Esophagus muscularis mucosa (tissue), 4 donors: ENCODE measurements around the gene LAPTM5. TPM values are rescaled to one million over a fixed set of nuclear protein-coding genes. Genes with fewer than 3 reads are reported as not detected.
"Not testable (repeated sequence)": the region's sequence is repeated elsewhere in the genome, so short reads cannot be mapped to it uniquely, and the experiment has no call there.

Experiments
- DNase-seq: peaks from one replicate; pipeline ENCODE4 v3.0.0-alpha.2; 2017; ENCODE audit errors: extremely low spot score
- H3K27ac ChIP-seq, 4 donors: fragments of 200-600 bp; sonication (generic); replicated peaks in 1 of 4; 1 replicate in 3 of 4; 2 replicates in 1 of 4; pipeline ENCODE4 v1.5.1; 2016 to 2019; ENCODE audit warnings: mild to moderate bottlenecking in 1 of 4
- H3K27me3 ChIP-seq, 4 donors: fragments of 200-600 bp; sonication (generic); one replicate each; pipeline versions ENCODE4 v1.5.1 to v1.6.0; 2016 to 2019
- H3K36me3 ChIP-seq, 4 donors: fragments of 200-600 bp; sonication (generic); one replicate each; pipeline ENCODE4 v1.5.1; 2016 to 2019
- H3K4me1 ChIP-seq, 4 donors: fragments of 200-600 bp; sonication (generic); one replicate each; pipeline ENCODE4 v1.5.1; 2016 to 2019
- H3K4me3 ChIP-seq, 4 donors: fragments of 200-600 bp; sonication (generic); 1 replicate in 2 of 4; 2 replicates in 2 of 4; pipeline ENCODE4 v1.5.1; 2016 to 2019; ENCODE audit warnings: mild to moderate bottlenecking in 4 of 4, moderate library complexity in 1 of 4
- H3K9me3 ChIP-seq, 4 donors: fragments of 200-600 bp; sonication (generic); 1 replicate in 3 of 4; 2 replicates in 1 of 4; pipeline ENCODE4 v1.5.1; 2016 to 2019
- EP300 ChIP-seq: sonication (generic); formaldehyde crosslinking; IDR thresholded peaks from one replicate; pipeline ENCODE4 v1.6.1; 2017; ENCODE audit warnings: antibody characterized with exemption
- POLR2A ChIP-seq: fragments of 450-650 bp; IDR thresholded peaks from one replicate; pipeline ENCODE4 v1.6.1; 2017; ENCODE audit warnings: antibody characterized with exemption, moderate library complexity, mild to moderate bottlenecking, low read depth
- POLR2AphosphoS5 ChIP-seq, 2 donors: sonication (generic); formaldehyde crosslinking; IDR thresholded peaks; one replicate each; pipeline ENCODE4 v1.6.1; 2017; ENCODE audit warnings: antibody characterized with exemption in 2 of 2
- WGBS: methylation state at CpG from one replicate; pipeline ENCODE4 v1.1.5; 2018; 5-methylcytosine and 5-hydroxymethylcytosine counted together
- intact Hi-C: fragments of 100-400 bp; cut with DNase I; formaldehyde crosslinking; loops from one replicate; pipeline ENCODE4 v1.15.1; 2023
- total RNA-seq, 4 donors: library from RNA; depleted of rRNA; stranded (reverse); fragments of >200 nt; gene quantifications; one replicate each; pipeline versions ENCODE4 v1.1.0 to v1.2.1, GENCODE V29; 2016
- TF ChIP-seq, protein P1 (sequence below), 3 experiments: fragments of 200-600 bp in 2 of 3; fragments of 450-650 bp in 1 of 3; sonication (generic) in 2 of 3; IDR thresholded peaks; one replicate each; pipeline ENCODE4 v1.5.1; 2017 to 2019; ENCODE audit warnings: antibody characterized with exemption in 3 of 3, mild to moderate bottlenecking in 2 of 3, moderate library complexity in 1 of 3

The LAPTM5 gene
- total RNA-seq, 4 donors from 2014 or later: 32.4 to 83.7 (median 36.3) TPM

- DNase-seq: no peak
- H3K27ac ChIP-seq: no peak overlapping the region
- intact Hi-C loops: no loop called here
These were observed 33.5 kb upstream of the LAPTM5 start for GRCh38 chr1:30790850-30791778.

DNA sequence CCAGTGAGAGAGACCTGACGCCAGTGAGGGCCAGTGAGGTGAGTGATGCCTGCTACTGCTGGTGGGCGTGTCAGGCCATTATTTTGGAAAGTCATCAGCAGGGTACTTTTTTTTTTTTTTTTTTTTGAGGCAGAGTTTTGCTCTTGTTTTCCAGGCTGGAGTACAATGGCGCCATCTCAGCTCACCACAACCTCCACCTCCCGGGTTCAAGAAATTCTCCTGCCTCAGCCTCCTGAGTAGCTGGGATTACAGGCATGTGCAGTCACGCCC, 32.6 kb upstream of the LAPTM5 start:
- not testable (repeated sequence) for H3K27ac ChIP-seq, DNase-seq
- WGBS: 86% methylated on average over 5 of the region's 5 CpGs

More at GRCh38 chr1:30790850-30791778, 33.5 kb upstream of the LAPTM5 start:
- TF ChIP-seq EP300 (no peak), POLR2AphosphoS5 (IDR thresholded peaks at IDR 0.05) (no peak), POLR2A (no peak)
- TF ChIP-seq, protein P1, sequence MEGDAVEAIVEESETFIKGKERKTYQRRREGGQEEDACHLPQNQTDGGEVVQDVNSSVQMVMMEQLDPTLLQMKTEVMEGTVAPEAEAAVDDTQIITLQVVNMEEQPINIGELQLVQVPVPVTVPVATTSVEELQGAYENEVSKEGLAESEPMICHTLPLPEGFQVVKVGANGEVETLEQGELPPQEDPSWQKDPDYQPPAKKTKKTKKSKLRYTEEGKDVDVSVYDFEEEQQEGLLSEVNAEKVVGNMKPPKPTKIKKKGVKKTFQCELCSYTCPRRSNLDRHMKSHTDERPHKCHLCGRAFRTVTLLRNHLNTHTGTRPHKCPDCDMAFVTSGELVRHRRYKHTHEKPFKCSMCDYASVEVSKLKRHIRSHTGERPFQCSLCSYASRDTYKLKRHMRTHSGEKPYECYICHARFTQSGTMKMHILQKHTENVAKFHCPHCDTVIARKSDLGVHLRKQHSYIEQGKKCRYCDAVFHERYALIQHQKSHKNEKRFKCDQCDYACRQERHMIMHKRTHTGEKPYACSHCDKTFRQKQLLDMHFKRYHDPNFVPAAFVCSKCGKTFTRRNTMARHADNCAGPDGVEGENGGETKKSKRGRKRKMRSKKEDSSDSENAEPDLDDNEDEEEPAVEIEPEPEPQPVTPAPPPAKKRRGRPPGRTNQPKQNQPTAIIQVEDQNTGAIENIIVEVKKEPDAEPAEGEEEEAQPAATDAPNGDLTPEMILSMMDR (IDR thresholded peaks at IDR 0.05): no peak
- 66% methylated on average over 5 of the region's 5 CpGs for WGBS
- Histone ChIP-seq H3K4me1 (peaks cover 6 to 8% (median 7%) of the 10 kb centered on the region in 4 donors), H3K27me3 (peaks cover 0 to 20% (median 0%) of the 10 kb centered on the region in 4 donors), H3K9me3 (no peaks in the 10 kb centered on the region), H3K36me3 (no peaks in the 10 kb centered on the region), H3K4me3 (no peak overlapping the region)

GRCh38 chr1:30789388-30790255, 32.0 kb upstream of the LAPTM5 start:
- intact Hi-C loops: loop anchor here (10.0 kb wide), 1 partner anchor 1555 kb away; the partner anchor contains the start of genes MECR and PTPRU
- TF ChIP-seq POLR2A: no peak
- TF ChIP-seq, protein P1 (IDR thresholded peaks at IDR 0.05): no peak
- no peak for TF ChIP-seq EP300
- TF ChIP-seq POLR2AphosphoS5 (IDR thresholded peaks at IDR 0.05): no peak
- Histone ChIP-seq H3K9me3 (no peaks in the 10 kb centered on the region), H3K4me3 (no peak overlapping the region), H3K27ac (no peak overlapping the region), H3K36me3 (no peaks in the 10 kb centered on the region), H3K27me3 (peaks cover 0 to 20% (median 0%) of the 10 kb centered on the region in 4 donors), H3K4me1 (peaks cover 6 to 8% (median 7%) of the 10 kb centered on the region in 4 donors)
- no peak for DNase-seq
- 86% methylated on average over 10 of the region's 12 CpGs for WGBS

More for the DNA sequence above, 32.6 kb upstream of the LAPTM5 start:
- peaks cover 0 to 20% (median 0%) of the 10 kb centered on the region in 4 donors for H3K27me3 ChIP-seq
- H3K36me3 ChIP-seq, H3K4me1 ChIP-seq, intact Hi-C loops, H3K4me3 ChIP-seq, H3K9me3 ChIP-seq: not testable (repeated sequence)

DNA sequence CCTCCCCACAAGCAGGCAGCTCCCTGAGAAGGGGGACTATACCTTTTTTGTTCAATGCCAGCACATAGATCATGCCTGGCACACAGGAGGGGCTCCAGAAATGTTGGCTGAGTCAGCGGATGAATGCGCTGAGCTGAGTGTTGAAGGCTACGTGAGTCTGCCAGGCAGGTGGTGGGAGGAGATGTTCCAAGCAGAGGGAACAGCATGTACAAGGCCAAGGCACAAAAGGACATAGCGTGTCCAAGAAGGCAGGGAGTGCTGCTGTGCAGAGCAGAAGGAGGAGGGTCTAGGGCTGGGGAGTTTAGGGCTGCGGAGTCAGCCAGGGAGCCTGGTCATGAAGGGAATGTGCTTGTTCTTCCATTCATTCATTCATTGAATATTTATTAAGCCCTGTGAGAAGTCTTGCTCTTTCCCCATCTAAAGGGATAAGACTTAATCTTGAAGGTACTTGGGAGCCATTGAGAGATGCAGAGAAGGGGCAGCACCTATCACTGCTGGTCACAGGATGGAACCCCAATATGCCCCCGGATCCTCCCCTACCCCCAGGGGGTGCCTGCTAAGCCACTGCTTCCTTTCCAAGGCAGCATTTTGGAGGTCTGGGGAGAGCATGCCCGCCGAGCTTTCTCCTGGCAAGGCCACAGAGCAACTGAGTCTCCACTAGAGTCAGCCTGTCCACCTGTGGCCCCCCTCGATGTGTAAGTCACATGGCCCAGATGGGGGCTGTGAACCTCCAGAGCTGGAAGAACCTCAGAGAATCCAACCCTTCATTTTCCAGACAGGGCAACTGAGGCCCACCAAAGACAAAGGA, 31.2 kb upstream of the LAPTM5 start:
- no peaks in the 10 kb centered on the region for H3K9me3 ChIP-seq
- peaks cover 0 to 20% (median 0%) of the 10 kb centered on the region in 4 donors for H3K27me3 ChIP-seq
- TF ChIP-seq, protein P1 (IDR thresholded peaks at IDR 0.05): no peak
- no peak for TF ChIP-seq POLR2A
- no peak for TF ChIP-seq POLR2AphosphoS5 (IDR thresholded peaks at IDR 0.05)
- no peak for TF ChIP-seq EP300
- H3K4me3 ChIP-seq: no peak overlapping the region
- intact Hi-C loops: loop anchor here (10.0 kb wide), 1 partner anchor 1554 kb away; the partner anchor contains the start of genes MECR and PTPRU
- no peak for DNase-seq
- WGBS: 96% methylated on average over 7 of the region's 9 CpGs
- H3K4me1 ChIP-seq: peaks cover 6 to 8% (median 7%) of the 10 kb centered on the region in 4 donors
- H3K36me3 ChIP-seq: no peaks in the 10 kb centered on the region
- H3K27ac ChIP-seq: no peak overlapping the region
